GM12865 (cell line): Measurements from ENCODE around the gene CELF2.
A peak's percentile ranks its signal among the peaks of the same experiment; 100 is the strongest.

Experiments used
- DNase-seq: peaks from one replicate; pipeline ENCODE4 v3.0.0; 2010; ENCODE audit warnings: low read depth
- H3K4me3 ChIP-seq: 2 replicates; pipeline ENCODE4 v1.5.1; 2011; ENCODE audit warnings: mild to moderate bottlenecking, low read depth, low read length, control low read depth
- CTCF ChIP-seq: IDR thresholded peaks from 2 replicates; pipeline ENCODE4 v1.5.1; 2011; ENCODE audit warnings: low read length, control low read depth, low read depth, inconsistent platforms; ENCODE audit not compliant: insufficient read depth; ENCODE audit errors: missing control alignments

Gene CELF2

GRCh38 chr10:11161910-11162309, 144.2 kb downstream of the CELF2 start:
- DNase-seq: no peak
- no peak for TF ChIP-seq CTCF
- H3K4me3 ChIP-seq: no peak overlapping the region

GRCh38 chr10:11162828-11163599, 145.3 kb downstream of the CELF2 start:
- H3K4me3 ChIP-seq: peak overlapping the region; percentile 94
- no peak for TF ChIP-seq CTCF
- DNase-seq: peak; percentile 96

- TF ChIP-seq CTCF: no peak
- DNase-seq: peak; percentile 52
- H3K4me3 ChIP-seq: peak overlapping the region; percentile 94
Measured at GRCh38 chr10:11163780-11164550, 146.3 kb downstream of the CELF2 start.

- DNase-seq: no peak
- H3K4me3 ChIP-seq: peak overlapping the region; percentile 94
- TF ChIP-seq CTCF: no peak
Measured at GRCh38 chr10:11164551-11164802, 146.8 kb downstream of the CELF2 start.

- H3K4me3 ChIP-seq: peak overlapping the region; percentile 94
- DNase-seq: peak; percentile 85
- TF ChIP-seq CTCF: no peak
Measured at GRCh38 chr10:11164803-11165590, 147.3 kb downstream of the CELF2 start.

GRCh38 chr10:11165591-11166543, 148.2 kb downstream of the CELF2 start:
- DNase-seq: peak; percentile 93
- peak overlapping the region; percentile 94 for H3K4me3 ChIP-seq
- peak; percentile 78 for TF ChIP-seq CTCF
